Fibroblast of skin of right quadriceps (primary cell): ENCODE data around the gene FREM1.

Experiments
- DNase-seq: peaks from one replicate; pipeline ENCODE4 v3.0.0-alpha.2; 2013

Gene FREM1

DNA sequence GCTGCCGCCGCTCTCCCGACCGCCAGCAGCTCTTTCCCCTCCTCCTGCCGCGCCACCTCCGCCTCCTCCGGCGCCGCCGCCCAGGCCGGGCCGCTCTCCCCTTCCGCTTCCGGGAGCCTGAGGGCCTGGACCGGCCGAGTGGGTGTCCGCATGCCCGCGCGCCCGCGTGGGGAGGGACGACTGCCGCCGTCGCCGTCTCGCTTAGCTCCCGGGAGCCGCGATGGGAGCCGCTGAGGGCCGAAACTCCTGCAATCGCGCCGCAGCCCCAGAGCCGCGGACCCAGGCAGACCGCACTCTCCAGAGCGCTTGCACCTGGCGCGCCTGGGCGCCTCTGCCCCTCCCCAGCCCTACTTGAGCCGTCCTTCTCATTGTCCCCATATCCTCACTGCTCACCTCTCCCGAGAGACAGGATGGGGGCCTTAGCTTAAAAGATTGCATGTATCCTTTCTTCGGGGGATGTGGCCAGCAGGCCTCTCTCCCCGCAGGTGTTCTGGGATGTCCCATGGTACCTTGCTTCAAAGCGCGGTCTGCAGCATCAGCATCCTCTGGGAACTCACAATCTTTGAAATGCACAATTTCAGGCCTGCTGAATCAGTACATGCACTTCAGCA, 216.9 kb downstream of the FREM1 start, which contains the start of gene ZDHHC21:
Gene ZDHHC21, minus strand, starts transcription at position 182 of the 611 bp plus-strand sequence. CDS start 19,092 bp downstream, outside the sequence.
- DNase-seq: peak; percentile 53

DNA sequence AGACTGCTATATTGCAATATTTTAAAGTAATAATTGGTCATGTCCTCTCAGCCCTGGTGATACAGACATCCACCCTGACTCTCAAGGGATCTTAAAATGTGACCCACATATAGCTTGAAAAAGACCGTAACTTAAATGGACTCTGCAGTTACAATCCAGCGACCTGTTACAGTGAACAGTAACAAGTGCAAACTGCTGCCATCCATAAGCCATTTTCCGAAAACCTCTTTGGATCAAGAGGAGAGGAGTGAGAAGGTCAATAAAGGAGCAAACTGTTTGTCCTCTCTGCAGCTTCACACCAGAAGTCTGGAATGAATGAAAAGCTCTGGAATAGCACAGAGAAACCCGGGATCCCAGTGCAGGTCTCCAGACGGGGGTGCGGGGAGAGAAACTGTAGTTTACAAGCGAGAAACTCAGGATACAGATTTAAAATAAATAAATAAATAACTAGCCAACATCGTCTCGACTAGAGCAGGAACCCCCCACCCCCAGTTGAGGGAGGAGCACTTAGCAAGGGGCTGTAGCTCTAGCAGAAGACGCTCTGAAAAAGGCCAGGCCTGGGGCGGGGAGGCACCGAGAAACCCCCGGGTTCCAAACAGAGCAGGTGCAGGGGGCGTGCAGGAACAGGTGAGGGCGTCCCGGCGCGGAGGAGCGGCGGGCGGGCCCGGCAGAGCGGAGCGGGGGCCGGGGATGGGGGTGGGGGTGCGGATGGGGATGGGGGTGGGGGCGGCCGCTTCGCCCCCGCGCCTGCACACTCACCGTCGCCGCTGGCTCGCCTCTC, 217.6 kb downstream of the FREM1 start:
- peak; percentile 5 for DNase-seq

DNA sequence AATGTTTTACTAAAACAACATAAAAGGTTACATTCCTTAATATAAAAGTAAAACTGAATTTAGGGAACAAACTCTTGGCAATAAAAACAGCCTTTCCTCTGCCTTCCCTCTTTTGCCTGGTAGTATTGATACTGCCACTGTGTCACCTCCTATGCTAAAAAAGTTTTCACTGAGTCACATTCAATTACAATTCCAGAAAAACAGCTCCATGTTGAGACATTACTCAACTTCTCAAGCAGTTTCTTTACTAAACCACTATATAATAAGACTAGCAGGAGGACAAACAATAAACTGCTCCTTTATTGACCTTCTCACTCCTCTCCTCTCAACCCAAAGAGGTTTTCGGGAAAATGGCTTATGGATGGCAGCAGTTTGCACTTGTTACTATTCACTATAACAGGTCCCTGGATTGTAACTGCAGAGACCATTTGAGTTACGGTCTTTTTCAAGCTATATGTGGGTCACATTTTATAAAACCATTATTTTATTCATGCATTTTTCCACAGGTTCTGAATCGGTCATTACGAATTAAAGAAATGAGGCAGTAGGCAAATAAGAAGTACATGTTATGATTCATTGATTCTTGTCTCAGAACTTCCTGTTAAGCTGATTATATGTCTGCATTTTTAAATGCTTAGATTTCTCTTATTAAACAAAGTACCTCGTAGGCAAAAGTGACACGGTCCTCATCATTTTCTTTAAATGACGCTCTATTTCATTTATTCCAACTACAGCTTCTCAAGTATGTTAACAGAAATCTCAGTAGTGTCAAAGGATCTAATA, 219.1 kb downstream of the FREM1 start:
- no peak for DNase-seq

DNA sequence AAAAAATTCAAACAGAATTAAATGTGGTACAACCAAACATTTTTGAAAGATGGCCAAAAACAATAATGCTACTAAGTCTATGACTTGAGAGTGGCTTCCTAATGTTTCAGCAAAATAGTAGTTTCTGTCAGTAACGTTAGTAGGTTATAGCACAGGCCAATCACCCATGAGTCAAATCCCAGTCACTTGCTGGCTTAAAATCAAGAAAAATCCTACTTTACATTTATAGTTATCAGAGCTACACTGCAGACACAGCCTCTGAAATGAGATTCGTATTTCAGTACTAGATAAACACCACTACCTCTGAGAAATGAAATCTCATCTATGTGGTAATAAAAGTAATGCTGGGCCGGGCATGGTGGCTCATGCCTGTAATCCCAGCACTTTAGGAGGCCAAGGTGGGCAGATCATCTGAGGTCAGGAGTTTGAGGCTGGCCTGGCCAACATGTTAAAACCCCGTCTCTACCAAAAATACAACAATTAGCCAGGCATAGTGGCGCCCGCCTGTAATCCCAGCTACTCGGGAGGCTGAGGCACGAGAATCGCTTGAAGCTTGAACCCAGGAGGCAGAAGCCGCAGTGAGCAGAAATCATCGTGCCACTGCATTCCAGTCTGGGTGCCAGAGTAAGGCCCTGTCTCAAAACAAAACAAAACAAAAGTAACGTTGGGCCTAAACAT, 223.0 kb downstream of the FREM1 start:
- DNase-seq: peak; percentile 87

DNA sequence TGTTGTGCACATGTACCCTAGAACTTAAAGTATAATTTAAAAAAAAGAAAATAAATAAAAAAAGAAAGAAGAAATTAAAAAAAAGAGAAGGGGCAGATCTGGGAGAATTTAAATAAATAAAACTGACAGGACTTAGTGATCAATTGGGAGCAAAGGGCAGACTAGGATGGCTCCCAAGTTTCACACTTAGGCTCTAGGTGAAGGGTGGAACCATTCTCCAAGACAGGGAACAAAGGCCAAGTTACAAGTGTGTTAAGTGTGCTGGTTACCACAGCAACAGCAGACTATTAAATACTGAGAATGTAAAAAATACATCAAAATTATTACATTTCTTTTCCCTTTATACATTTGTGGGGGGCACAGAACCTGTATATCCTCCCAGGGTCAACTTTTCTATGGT, 224.1 kb downstream of the FREM1 start:
- no peak for DNase-seq
